Endometrial microvascular endothelial cells (primary cell): ENCODE results near the gene NMNAT3. TPM values are rescaled to one million over a fixed set of nuclear protein-coding genes. Genes with fewer than 3 reads are reported as not detected.

Experiments used
- in situ Hi-C: cut with HindIII; loops from 2 replicates; pipeline ENCODE4 v1.10.0; 2017; ENCODE audit warnings: low sequenced_read_pairs, low pct_unique_long_range_greater_than_20kb; ENCODE audit errors: inconsistent ontology term
- total RNA-seq: library from RNA; depleted of rRNA; stranded (reverse); fragments of >200 nt; gene quantifications from one replicate; pipeline ENCODE4 v1.2.3, GENCODE V29; 2015; ENCODE audit errors: inconsistent ontology term

NMNAT3 gene
- total RNA-seq, 1 donor from 2014 or later, result not detected

DNA sequence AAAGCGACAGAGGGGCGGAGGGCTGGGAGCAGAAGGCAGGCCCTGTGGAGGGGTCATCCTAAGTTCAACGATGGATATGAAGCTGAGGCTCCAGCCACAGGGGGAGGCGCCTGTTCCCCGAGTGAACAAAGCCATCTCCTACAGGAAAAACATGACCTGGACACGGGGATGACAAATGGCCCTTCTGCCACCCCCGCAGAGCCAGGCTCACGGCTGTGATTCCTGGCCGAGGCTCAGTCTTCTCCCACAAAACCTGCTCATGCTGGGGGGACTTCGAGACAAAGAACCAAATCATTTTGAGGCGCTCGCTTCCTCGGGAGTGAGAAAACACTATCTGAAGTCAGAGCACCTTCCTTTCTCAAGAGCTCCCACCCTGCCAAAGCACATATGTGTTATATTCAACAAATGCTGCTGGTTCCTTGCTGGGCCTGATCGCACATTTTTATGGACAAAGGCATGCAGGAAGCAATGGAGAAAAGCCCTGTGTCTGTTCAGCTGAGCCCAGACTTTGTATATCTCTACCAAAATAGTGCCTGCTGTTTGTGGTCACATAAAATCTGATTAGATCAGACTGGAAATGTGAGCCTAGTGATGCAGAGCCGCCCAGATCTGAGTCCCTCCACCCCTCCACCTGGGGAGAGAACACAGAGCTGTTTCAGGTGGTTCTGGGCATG is 143.9 kb downstream of the NMNAT3 start:
- in situ Hi-C loops, result no loop called here

DNA sequence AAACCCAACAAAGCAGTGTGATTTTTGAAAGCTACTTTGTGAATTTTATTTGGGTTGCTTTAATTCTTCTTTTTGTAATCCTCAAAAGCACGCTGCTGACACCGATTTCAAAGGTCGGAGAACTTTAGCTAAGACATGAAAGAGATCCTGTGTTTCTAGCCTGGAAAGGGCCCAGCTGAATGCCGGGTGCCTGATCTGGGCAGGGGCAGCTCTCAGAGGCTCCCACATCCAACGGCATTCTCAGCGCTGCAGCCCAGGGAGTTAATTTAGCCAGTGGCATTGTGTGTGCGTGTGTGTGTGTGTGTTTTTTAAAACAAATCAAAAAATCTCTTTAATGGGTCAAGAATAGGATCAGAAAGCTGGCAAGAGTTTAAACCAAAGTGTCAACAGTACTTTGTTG is 144.8 kb downstream of the NMNAT3 start:
- in situ Hi-C loops, result no loop called here

DNA sequence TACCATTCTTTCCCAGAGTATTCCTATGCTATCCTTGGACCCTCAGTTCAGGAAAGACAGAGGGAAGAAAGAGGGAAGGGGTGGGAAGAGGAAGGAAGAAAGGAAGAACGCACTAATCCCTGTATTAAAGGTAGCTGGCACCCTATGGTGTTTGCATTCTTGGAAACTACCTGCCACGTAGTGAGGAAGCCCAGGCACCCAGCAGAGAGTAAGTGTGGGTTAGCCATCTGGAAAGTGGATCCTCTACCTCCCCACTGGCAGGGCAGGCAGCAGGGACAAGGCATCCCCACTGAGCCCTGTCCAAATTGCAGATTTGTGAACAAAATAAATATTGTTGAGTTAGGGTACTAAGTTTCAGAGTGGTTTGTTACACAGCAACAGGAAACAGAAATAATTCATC is 147.1 kb downstream of the NMNAT3 start:
- in situ Hi-C loops, result no loop called here

DNA sequence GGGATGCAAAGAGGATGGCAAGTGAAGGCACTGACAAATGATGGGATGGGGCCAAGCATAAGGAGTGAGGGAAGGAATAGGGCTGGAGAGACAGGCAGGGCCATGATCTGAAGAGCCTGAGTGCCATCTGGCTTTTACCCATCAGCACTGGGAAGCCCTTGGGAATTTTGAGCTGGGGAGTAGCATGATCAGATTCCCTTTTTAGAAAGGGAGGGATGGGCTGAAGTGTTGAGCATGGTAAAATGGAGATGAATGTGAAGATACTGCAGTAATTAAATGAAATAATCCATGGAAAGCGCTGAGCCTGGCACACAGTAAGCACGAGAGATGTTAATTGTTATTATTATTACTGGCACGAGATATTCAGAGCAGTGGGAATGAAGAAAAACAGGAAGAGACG is 148.1 kb downstream of the NMNAT3 start:
- in situ Hi-C loops, result no loop called here

- in situ Hi-C loops, result no loop called here
Measured at GRCh38 chr3:139528924-139529323, 148.8 kb downstream of the NMNAT3 start.

DNA sequence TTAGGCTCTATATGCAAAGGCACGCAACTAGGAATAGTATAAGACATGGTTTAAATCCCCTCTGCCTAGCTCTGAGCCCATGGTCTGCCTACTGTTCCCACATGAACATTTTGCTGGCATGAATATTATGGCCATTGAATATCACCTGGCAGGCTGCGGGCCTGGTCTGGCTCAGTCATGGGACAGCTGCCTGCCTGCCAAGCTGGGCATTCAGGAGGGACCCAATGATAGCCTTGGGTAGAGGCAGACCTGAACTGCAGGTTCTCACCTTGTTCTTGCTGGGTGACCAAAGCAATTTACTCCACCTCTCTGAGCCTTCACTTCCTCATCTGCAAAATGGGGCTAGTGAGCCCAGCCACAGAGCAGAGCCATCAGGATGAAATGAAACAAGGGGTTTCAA is 149.5 kb downstream of the NMNAT3 start:
- in situ Hi-C loops, result no loop called here

- in situ Hi-C loops, result no loop called here
Measured at GRCh38 chr3:139527265-139527664, 150.5 kb downstream of the NMNAT3 start.

- in situ Hi-C loops, result no loop called here
Measured at GRCh38 chr3:139526146-139526545, 151.6 kb downstream of the NMNAT3 start.

- in situ Hi-C loops, result no loop called here
Measured at GRCh38 chr3:139524841-139525636, 152.7 kb downstream of the NMNAT3 start.

GRCh38 chr3:139523718-139524117 is 154.1 kb downstream of the NMNAT3 start:
- in situ Hi-C loops, result no loop called here

GRCh38 chr3:139523166-139523565 is 154.6 kb downstream of the NMNAT3 start:
- in situ Hi-C loops, result no loop called here

- in situ Hi-C loops, result no loop called here
Measured at GRCh38 chr3:139522421-139522820, 155.4 kb downstream of the NMNAT3 start.

GRCh38 chr3:139521816-139522215 is 156.0 kb downstream of the NMNAT3 start:
- in situ Hi-C loops, result no loop called here

- in situ Hi-C loops, result no loop called here
Measured at GRCh38 chr3:139521144-139521543, 156.6 kb downstream of the NMNAT3 start.

DNA sequence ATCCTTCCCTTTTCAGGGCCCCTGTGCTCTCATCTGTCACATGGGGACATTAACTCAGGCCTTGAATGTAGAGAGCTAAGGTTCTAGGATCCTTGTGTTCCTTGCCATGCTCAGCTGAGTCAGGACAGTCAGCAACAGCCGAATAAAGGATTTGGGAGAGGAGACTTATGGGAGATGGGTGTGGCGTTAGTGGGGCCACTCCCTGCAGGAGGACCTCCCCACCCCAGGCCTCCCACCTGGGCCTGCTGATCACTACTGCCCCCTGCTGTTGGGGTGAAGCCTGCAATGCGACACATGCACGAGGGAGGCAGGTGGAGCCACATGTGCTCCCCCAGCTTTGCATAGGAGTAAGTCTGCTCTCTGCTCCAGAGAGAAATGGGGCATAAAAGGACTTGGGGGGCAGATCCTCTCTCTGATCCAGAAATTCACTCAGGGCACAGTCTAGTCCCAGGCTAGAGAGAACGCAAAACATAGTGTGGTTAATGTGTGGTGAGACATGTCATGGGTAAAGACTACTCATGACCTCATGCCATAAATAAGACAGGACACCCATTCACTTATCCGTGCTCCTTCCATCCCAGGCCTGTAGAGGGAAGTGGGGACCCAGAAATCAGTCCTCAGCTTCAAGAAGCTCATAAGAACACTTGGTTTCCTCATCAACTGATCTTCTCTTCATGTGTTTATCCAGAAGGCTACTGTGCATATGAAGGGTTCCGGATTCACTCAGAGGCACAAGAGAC is 157.6 kb downstream of the NMNAT3 start:
- in situ Hi-C loops, result no loop called here

DNA sequence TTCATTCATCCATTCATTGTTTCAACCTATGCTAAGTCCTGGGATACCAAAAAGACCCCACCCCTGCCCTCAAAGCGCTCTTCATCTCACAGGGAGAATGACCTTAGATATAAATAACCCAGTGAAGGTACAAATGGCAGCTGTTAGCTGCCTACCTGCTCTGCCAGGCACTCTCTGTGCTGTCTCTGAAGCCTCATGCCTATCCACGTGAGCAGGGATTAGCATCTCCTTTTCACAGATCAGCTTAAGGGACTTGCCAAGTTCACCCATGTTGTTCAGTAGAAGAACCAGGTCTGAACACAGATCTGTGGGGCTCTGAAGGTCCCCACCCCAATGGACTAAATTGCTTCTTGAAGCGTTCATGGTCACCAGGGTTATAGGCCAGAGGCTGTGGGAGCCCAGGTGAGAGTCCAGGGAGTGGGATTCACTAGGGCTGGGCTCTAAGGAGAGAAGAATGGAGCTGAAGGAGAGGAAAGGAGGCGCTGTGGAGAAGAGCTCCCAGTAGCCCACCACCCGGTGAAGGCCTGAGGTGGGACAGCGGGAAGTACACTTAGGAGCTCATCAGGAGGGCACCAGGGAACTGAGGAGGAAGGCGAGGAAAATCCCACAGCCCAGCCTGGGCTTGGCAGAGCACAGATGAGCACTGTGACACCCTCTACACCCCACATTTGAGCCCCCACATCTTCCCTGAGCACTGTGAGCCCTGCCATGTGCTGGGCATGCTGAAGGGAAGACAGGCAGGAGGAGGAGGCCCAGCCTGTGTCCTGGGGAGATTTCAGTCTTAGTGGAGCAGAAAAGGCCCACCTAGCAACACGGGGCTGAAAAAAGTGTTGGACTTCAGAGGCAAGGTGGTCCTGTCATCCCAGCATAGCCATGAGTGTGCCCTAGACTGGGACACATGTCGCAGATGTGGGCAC is 158.6 kb downstream of the NMNAT3 start:
- in situ Hi-C loops, result no loop called here

GRCh38 chr3:139518306-139518705 is 159.5 kb downstream of the NMNAT3 start:
- in situ Hi-C loops, result no loop called here

DNA sequence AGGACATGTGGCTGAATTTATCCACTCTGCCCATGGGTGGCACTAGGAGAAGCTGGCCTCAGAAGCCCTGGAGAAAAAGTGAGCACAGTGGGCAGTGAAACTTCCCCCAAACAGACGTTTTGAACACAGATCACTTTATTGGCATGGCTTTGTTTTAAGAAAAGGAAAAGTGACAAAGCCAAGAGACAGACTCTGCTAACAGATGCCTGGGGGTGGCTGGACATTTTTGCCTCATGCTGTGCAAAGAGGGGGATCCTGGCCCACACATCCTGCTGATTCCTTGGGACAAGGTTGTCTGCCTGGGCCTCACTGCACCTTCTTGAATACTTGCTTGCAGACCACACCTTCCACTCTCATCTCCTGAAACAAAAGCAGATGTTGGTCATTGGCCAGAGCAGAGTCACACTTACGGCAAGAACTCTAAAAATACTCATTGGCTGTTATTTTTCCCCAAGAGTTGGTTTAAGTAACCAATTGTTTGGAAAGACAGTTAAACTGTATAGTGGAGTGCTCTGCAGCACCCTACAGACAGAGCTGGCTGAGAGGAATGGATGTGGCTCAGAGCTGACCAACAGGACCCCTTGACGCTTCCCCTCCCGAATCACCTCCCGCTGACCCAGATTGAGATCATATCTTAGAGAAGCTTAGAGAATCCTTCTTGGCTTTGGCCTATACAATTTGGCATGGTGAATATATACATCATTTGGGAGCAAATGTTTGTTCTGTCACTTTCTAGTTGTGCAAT is 160.3 kb downstream of the NMNAT3 start:
- in situ Hi-C loops, result no loop called here
